T-helper 2 cell treated with Interferon-gamma antibody and Interleukin-4, amounts not matched to agents 5 μg/mL and 100 μg/mL, for 36 hours (primary cell): Measurements from ENCODE around the gene TSNAXIP1.

Experiments
- DNase-seq: peaks from one replicate; pipeline ENCODE4 v3.0.0; 2021; ENCODE audit warnings: low spot score
- H3K27ac Mint-ChIP-seq: one replicate; pipeline ENCODE4 v1.8.0; 2021; ENCODE audit warnings: mild to moderate bottlenecking, mixed read lengths
- H3K27me3 Mint-ChIP-seq: one replicate; pipeline ENCODE4 v1.8.0; 2021; ENCODE audit warnings: low read depth, mixed read lengths
- H3K36me3 Mint-ChIP-seq: one replicate; pipeline ENCODE4 v1.8.0; 2021; ENCODE audit warnings: low read depth, mixed read lengths
- H3K4me1 Mint-ChIP-seq: one replicate; pipeline ENCODE4 v1.8.0; 2021; ENCODE audit warnings: low read depth, mixed read lengths
- H3K4me3 Mint-ChIP-seq: one replicate; pipeline ENCODE4 v1.8.0; 2022; ENCODE audit warnings: mild to moderate bottlenecking, moderate library complexity, mixed read lengths
- H3K9me3 Mint-ChIP-seq: one replicate; pipeline ENCODE4 v1.8.0; 2021; ENCODE audit warnings: mixed read lengths

The TSNAXIP1 gene

DNA sequence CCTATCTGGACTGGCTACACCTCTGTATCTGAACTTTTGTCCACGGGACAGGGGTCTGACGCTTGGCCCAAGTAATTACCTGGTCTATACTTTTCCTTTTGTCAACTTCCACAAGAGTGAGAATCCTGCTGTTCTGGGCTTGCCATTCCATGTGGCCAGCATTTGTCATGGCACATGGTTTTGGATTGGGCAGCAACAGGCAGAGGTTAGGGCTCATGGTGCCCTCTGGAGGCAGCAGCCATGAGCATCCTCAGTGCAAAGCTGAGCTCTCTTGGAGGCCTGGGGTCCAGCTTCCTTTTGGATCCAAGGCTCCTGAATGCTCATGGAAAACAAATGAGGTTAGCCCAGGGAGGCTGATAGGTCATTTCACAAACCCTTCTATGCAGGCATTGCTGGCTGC is 58.6 kb downstream of the TSNAXIP1 start:
- Mint-ChIP-seq H3K27ac (no peak overlapping the region), H3K9me3 (no peaks in the 10 kb centered on the region), H3K27me3 (no peaks in the 10 kb centered on the region), H3K4me1 (no peaks in the 10 kb centered on the region), H3K4me3 (no peak overlapping the region), H3K36me3 (peaks cover 10% of the 10 kb centered on the region)
- DNase-seq, result no peak

DNA sequence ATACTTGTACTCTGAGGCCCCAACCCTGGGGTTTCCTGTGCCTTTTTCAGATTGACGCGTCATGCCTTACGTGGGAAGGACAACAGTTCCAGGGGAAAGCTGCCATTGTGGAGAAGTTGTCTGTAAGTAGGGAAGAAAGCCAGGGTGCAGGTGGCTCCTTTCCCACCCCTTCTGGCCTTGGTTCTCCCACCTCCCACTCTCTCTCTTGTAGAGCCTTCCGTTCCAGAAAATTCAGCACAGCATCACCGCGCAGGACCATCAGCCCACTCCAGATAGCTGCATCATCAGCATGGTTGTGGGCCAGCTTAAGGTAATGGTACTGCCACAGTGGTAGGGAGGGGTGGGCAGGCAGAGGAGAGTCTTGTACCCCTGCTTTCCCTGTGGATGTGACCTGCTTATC is 61.6 kb downstream of the TSNAXIP1 start:
- no peaks in the 10 kb centered on the region for H3K27me3 Mint-ChIP-seq
- no peak overlapping the region for H3K27ac Mint-ChIP-seq
- DNase-seq, result no peak
- peaks cover 17% of the 10 kb centered on the region for H3K36me3 Mint-ChIP-seq
- peaks cover 5% of the 10 kb centered on the region for H3K4me1 Mint-ChIP-seq
- no peaks in the 10 kb centered on the region for H3K9me3 Mint-ChIP-seq
- H3K4me3 Mint-ChIP-seq, result no peak overlapping the region

DNA sequence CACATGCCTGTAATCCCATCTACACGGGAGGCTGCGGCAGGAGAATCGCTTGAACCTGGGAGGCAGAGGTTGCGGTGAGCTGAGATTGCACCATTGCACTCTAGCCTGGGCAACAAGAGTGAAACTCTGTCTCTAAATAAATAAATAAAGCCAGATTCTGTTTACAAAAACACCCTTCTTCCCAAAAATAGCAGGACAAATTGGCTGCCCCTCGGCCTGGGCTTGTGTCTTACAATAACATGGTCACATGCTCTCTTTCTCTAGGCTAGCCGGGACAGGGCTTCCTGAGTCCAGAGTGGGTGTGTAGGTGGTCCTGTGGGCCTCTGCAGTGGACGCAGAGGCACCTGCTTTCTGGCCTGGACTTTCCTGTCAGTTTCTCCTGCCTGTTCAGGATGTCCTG is 63.0 kb downstream of the TSNAXIP1 start:
- H3K36me3 Mint-ChIP-seq, result peaks cover 22% of the 10 kb centered on the region
- H3K4me1 Mint-ChIP-seq, result peaks cover 16% of the 10 kb centered on the region
- no peak overlapping the region for H3K27ac Mint-ChIP-seq
- no peaks in the 10 kb centered on the region for H3K27me3 Mint-ChIP-seq
- no peak for DNase-seq
- no peak overlapping the region for H3K4me3 Mint-ChIP-seq
- no peaks in the 10 kb centered on the region for H3K9me3 Mint-ChIP-seq

DNA sequence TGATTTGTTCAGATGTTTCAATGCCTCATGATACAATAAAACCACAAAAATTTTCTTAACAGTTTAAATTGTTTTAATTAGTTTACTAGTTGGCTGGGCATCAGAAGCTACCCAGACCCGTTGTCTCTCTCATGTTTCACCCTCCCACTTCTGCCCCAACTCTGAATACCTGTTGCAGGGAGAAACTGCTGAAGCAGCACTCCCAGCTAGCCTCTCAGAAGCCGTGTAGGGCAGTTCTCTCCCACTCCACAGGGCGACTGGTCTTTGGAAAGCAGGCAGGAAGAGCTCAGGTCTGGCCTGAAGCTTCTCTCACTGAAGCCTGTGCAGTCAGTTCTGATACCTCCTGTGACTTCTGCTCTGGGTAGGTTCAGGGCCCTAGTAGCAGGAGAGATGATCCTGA is 64.6 kb downstream of the TSNAXIP1 start:
- DNase-seq, result no peak
- H3K4me1 Mint-ChIP-seq, result peaks cover 24% of the 10 kb centered on the region
- H3K36me3 Mint-ChIP-seq, result peaks cover 27% of the 10 kb centered on the region
- no peaks in the 10 kb centered on the region for H3K9me3 Mint-ChIP-seq
- H3K27me3 Mint-ChIP-seq, result no peaks in the 10 kb centered on the region
- H3K4me3 Mint-ChIP-seq, result no peak overlapping the region
- no peak overlapping the region for H3K27ac Mint-ChIP-seq

DNA sequence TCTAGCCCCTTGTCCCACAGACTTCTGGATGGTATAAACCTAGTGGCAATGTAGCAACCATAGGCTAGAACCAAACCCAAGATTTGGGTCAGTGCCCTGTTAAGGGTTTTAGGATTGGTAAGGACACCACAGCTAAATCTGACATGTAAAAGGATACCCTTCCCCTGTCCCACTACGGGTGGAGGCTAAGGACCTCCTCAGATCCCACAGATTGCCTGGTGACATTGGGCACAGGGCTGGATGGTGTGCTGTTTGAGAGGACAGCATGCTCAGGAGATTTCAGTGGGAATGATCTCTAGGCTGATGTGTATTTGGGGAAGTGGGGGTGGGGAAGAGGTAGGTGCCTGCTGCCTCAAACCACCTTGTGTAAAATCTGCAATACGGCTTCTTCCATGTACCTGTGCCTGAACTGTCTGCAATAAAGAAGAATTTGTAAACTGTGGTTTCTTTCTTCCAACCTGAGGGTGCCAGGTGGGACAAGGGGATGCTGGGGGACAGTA is 65.5 kb downstream of the TSNAXIP1 start:
- H3K36me3 Mint-ChIP-seq, result peaks cover 34% of the 10 kb centered on the region
- peaks cover 24% of the 10 kb centered on the region for H3K4me1 Mint-ChIP-seq
- DNase-seq, result no peak
- no peaks in the 10 kb centered on the region for H3K9me3 Mint-ChIP-seq
- H3K4me3 Mint-ChIP-seq, result peak overlapping the region; percentile 91
- H3K27me3 Mint-ChIP-seq, result no peaks in the 10 kb centered on the region
- peak overlapping the region; percentile 85 for H3K27ac Mint-ChIP-seq

DNA sequence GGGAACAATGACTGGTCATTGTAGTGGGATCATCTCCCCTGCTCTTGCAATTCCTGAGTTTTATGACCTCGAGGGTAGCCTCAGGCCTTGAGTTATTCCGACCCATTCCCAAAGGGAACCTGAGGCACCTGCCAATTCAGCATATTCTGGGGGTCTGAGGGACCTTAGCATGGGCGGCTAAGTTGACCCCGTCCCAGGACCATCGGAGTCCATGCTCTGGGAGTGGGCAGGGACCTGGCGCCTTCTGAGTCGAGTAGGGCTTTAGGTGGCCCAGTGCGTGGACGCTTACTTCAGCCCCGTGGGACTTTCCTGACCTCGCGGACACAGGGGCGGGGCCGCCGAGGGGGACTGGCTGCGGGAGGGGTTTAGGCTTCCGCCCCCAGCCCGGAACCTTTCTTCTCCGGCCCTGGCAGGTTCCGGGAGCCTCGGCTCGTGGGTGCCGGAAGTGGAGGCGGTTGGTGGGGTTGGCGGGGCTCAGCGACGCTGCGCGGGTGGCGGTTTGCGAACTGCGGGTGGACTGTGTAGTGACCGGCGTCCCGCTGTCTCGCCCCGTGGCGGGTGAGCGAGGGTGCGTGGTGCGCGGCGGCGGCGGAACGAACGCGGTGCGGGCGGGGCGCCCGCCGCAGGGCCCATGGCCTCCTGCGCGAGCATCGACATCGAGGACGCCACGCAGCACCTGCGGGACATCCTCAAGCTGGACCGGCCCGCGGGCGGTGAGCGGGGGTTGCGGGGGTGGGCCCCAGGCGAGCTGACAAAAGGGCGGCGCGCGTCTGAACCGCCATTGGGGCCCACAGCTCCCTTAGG is 66.1 kb downstream of the TSNAXIP1 start, which contains the start of gene EDC4:
Gene EDC4 (plus strand): TSS at position 422 of the 804 bp plus-strand sequence. CDS start 210 bp downstream, at position 632.
- peak within 1 kb of the TSS; percentile 94 for H3K27ac Mint-ChIP-seq
- DNase-seq, result peak; percentile 90
- no peaks in the 10 kb centered on the region for H3K27me3 Mint-ChIP-seq
- peak within 1 kb of the TSS; percentile 91 for H3K4me3 Mint-ChIP-seq
- peaks cover 38% of the 10 kb centered on the region for H3K36me3 Mint-ChIP-seq
- H3K4me1 Mint-ChIP-seq, result peaks cover 24% of the 10 kb centered on the region
- H3K9me3 Mint-ChIP-seq, result no peaks in the 10 kb centered on the region

DNA sequence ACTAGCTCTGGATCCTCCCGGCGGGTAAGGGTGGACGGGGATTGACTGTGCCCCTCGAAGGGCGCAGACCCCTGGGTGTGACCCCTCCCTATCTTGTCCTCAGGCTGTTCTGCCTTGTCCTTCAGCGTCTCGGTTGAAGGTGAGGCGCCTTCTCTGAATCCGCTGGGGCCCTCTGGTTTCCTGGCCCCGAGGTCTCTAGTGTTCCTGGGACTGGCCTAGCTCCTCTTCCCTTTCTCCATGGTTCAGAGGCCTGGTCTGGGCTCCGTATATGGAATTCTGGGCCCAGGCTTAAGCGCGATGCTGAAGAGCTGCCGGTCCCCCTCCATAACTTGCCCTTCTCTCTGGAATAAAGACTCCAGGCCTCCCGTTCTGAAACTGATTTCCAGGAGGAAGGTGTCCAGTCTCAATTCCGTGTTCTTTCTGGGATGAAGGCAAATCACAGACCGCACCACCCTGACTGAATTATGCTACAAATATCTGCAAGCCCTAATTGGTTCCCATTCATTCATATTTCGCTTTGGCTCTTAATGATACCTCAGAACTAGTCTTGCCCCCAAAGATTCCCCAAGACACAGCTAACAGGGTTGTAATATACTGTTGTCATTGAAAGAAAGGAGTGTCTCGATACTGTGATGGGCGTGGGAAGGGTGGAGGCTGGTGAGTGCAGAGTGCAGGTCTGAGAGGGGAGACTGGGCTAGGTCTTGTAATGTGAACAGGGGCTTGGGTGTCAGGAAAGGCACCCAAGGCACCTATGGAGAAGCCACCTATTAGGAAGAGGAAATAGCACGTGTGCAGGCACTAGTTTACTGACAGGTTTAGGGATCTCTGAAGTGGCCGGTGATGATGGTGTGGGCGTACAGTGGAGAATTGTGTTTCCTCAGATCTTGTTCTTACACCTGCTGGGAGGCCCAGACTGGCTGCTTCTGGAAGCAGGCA is 67.0 kb downstream of the TSNAXIP1 start:
- Mint-ChIP-seq H3K27me3 (no peaks in the 10 kb centered on the region), H3K9me3 (no peaks in the 10 kb centered on the region)

DNA sequence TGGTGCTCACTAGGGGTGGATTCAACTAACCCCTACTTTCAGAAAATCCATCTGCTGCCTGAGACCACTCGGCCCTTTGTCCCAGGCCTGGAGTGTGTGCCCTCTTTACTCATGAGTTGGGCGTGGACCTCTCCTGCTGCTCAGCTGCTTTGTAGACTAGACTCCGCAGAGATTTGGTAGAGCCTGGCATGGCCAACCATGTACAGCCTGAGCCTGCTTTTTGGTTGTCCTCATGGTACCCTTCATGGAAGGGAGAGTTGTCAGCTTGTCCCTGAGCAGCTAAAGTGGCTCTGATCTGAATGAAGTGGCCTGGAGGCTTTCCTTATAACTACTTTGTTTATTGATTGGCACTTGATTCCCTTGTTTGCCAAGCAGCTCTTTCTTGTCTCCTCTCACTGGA is 67.7 kb downstream of the TSNAXIP1 start:
- peak overlapping the region; percentile 94 for H3K27ac Mint-ChIP-seq
- H3K27me3 Mint-ChIP-seq, result no peaks in the 10 kb centered on the region
- no peak for DNase-seq
- H3K36me3 Mint-ChIP-seq, result peaks cover 42% of the 10 kb centered on the region
- H3K4me3 Mint-ChIP-seq, result peak overlapping the region; percentile 91
- peaks cover 24% of the 10 kb centered on the region for H3K4me1 Mint-ChIP-seq
- no peaks in the 10 kb centered on the region for H3K9me3 Mint-ChIP-seq

More for the DNA sequence above, 67.0 kb downstream of the TSNAXIP1 start:
- DNase-seq, result no peak
- H3K4me3 Mint-ChIP-seq, result peak overlapping the region; percentile 91
- H3K4me1 Mint-ChIP-seq, result peaks cover 24% of the 10 kb centered on the region
- H3K27ac Mint-ChIP-seq, result peak overlapping the region; percentile 94
- H3K36me3 Mint-ChIP-seq, result peaks cover 37% of the 10 kb centered on the region

DNA sequence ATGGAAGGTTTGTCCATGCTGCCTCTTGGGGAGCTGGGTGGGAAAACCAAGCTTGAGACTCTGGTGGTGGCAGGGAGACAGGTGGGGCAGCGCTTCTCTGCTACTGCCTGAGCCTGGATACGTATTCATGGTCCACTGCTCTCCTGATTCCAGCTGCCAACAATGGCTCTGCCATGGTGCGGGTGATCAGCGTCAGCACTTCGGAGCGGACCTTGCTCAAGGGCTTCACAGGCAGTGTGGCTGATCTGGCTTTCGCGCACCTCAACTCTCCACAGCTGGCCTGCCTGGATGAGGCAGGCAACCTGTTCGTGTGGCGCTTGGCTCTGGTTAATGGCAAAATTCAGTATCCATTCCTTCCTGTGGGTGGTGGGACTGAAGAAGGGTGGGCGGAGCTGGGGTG is 70.4 kb downstream of the TSNAXIP1 start:
- Mint-ChIP-seq H3K9me3 (no peaks in the 10 kb centered on the region), H3K4me3 (no peak overlapping the region), H3K36me3 (peaks cover 46% of the 10 kb centered on the region)

More for the DNA sequence above, 70.4 kb downstream of the TSNAXIP1 start:
- Mint-ChIP-seq H3K4me1 (peaks cover 24% of the 10 kb centered on the region), H3K27ac (no peak overlapping the region), H3K27me3 (no peaks in the 10 kb centered on the region)
- DNase-seq, result no peak
